ENCODE results near the gene EBLN1.

EBLN1 gene

DNA sequence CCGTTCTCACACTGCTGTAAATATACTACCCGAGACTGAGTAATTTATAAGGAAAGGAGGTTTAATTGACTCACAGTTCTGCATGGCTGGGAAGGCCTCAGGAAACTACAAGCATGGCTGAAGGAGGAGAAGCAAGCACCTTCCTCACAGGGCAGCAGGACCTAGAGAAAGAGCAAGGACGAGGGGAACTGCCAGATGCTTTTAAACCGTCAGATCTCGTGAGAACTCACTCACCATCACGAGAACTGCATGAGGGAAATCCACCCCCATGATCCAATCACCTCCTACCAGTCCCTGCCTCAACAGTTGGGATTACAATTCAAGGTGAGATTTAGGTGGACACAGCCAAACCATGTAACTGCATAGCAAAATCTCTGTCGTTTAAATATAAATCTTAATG lies at the start of gene EBLN1:
EBLN1 (minus strand) TSS at position 174 of the 400 bp plus-strand sequence. CDS start 8,032 bp downstream, outside the sequence.
- DNase-seq: peak; percentile 52

DNA sequence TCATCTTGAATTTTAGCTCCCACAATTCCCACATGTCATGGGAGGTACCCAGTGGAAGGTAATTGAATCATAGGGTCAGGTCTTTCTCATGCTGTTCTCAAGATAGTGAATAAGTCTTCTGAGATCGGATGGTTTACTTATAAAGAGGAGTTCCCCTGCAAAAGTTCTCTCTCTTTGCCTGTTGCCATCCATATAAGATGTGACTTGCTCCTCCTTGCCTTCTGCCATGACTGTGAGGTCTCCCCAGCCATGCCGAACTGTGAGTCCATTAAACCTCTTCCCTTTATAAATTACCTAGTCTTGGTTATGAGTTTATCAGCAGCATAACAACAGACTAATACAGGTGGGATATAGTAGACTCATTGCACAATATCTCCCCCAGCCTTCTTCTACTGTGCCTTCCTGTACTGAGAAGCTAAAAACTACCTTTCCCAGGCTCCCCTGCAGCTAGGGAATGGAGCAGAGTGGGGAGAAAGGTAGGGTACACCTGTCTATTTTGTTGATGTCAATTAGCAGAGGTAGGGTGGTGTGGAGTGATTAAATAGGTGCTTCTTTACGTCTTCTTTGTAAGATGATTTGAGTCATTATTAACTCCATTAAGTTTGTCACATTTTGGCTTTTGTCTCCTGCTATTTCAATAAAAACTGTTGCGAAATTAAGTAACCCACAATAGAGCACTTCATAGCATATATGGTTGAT lies 48.2 kb upstream of the EBLN1 start:
- DNase-seq: no peak

DNA sequence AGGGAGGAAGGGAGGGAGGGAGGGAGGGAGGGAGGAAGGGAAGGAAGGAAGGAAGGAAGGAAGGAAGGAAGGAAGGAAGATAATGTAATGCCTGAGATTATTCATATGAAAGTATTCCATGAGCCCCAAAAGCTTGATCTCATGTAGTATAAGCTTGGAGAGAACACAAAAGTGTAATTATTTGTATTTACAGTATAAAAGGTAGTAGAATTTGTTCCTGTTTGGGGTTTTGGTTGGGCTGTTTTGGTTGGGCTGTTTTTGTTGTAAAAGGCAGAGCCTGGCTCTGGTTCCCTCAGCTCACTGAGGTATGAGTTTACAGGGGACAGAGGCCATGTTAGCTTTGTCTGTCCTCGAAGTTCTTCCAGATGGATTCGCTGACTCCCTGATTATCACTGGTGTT lies 45.3 kb upstream of the EBLN1 start:
- no peak for DNase-seq

DNA sequence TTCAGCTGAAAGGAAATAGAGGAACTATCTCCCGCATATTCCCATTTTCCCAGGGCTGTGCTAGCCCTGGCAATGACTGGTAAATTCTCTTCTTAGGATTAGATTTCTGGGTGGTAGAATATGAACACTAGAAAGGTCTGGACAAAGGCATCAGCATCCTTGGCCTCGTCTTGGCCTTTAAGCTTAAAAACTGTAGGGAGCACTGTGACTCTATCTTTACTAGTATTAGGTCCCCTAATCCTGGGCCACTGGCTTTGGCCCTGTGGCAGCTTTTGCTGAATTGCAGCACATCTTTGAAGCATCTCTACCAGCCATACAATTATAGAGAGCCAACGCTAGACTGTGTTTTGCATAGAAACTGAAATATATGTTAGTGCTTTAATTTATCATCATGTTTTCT lies 41.5 kb upstream of the EBLN1 start:
- DNase-seq: peak; percentile 47

DNA sequence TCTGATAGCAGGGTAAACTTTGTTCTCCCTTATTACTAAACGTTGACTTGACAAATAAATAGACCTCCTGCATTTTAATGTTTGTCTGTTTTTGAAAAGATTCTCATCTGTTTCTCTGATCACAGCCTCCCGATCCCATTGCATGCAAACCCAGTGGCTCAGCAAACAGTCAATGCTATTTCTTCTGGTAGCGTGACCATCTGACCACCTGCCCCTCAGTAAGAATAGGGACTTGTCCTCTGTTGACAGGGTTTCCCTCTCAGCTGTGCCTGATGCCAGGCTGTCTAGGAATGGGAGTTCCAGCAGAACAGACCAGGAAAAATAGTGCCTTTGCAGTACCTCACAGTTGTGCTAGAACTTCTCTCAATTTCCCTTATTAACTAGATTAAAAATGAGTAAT lies 40.7 kb upstream of the EBLN1 start:
- DNase-seq: no peak

DNA sequence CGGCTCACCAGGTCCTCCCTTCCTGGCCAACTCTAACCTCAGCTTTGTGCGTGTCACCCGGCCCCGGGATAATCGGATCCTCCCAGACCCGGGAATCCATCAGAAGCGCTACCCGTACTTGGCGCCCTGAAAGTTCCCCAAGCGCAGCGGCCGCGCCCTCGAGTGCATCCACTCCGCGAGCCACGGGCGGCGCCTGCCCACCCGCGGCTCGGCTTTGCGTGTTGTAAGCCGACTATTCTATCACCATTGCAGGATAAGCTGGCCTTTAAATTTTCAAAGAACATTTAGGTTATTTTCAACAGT lies 35.7 kb upstream of the EBLN1 start:
- no peak for DNase-seq

DNA sequence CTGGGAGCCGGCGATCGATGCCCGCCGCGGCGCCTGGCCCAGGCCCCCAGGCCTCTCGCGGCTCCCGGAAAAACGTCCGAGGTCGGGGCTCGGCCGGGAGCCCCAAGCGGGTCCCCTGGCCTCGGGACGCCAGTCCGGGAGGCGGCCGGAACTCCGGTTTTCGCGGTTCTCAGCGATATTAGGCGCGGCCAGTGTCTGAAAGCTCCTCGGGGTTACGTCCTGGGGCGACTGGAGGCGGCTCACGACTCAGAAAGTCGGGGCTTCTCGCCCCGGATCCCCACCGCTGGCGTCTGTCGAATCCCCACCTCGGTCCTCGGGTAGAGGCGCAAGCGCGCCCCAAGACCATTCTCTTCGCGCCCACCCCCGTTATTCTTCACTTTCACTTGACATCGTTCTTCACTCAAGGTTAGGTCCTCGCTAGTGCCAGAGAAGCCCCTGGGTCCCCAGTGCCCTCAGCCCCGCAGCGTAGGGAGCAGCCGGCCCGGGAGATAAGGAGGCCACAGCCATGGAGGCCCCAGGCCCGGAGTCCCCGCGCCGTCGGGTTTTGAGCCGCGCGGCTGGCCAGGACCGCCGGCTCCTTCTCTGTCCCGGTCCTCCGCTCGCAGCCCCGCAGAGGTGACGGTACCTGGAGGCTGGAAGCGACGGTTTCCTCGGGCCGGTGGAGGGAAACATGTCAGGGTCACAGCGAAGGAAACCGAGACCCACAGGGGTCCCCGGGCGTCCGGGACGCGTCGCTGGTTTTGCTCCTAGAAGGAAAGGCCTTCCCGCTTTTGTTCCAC lies 35.2 kb upstream of the EBLN1 start:
- no peak for DNase-seq

DNA sequence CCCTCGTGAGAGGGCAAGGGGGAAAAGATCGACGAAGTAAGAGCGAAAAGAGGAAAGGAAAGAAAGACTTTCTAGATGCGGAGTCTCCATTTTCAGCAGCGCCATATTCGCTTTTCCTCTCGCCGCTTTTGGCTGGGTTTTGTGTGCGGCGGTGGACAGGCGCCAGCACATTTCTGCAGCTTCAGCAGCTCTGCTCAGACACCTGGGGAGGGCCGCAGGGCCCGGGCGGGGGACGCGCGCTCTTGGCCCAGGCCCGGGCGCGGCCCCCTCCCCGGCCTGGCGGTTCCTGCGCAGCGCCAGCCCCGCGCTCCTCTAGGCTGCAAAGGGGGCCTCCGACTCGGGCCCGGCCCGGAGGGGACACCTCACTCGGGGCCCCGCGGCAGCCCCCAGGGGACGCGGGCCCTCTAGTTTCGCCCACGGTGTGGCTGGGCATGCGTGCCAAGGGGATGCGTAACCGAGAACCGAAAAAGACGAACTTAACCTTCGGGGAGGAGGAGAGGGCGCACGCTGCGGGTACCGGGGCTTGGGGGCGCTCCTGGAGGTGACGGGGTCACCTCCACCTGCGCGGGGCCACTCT lies 34.5 kb upstream of the EBLN1 start:
- no peak for DNase-seq

DNA sequence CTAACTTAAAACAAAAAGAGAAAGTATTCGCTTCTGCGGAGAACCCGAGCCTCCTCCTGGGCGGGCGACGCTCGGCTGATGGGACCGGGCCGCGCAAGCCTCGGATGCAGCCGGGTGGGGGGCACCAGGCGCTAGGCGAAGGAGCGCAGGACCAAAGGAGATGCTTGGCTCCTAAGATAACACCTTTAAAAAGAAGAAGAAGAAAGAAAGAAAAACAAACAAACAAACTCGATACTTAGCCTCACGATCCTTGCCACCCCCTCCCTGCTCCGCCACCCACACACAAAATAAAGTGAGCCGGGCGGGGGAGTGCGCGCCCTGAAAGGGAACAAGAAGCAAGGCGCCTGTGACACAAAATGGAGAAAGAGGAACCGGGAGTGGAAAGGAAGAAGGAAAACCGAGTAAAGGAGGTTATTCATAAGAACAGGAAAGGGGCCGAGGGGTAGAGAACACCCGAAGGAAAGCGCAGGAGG lies 34.0 kb upstream of the EBLN1 start:
- DNase-seq: peak; percentile 80

DNA sequence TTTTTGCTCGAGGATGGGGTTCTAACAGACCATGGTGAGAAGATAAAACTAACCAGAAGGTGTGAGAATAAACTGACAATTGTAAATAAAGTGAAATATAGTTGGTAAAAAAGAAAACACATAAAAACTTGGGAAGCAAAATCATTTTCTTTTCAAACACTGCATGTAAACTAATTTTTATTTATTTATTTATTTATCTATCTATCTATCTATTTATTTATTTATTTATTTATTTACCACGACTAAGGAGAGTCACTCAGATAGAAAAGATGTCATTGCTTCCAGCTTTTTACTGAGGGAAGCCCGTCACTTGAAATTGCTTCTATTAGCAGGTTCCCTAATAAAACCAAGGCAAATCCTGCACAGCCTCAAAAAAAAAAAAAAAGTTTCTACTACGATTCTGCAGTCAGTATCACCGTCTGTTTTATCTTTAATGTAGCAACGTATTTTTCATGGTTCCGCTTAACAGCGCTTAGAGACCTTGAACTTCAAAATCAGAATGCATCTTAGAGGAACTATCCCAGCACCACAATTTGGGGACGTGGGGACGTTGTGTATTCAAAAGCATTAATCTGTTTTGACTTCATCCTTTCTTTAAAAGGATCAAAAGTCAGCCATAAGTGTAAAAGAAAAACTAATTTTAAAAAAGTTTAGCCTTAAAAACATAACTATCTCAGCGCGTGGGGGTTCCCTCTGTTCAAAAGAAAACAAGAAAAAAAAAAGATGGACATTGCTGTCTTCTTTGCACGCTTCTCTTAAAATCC lies 33.3 kb upstream of the EBLN1 start:
- peak; percentile 47 for DNase-seq

DNA sequence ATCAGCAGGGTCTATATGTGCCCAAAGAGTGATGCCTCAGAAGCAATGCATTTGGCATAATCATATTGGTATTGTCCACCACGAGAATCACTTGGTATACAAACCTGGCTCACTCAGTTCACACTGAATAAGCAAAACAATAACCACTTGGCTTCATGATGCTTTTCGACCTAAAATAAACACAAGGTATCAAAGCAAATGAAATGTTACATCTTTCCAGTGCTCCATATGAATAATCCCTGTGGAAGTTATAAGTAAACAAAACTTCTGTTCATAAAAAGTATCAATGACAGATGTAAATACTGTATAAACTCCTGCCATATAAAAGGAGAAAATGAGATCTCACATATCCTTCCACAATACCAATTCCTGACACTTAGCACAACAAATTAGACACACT lies 29.8 kb upstream of the EBLN1 start:
- DNase-seq: no peak

DNA sequence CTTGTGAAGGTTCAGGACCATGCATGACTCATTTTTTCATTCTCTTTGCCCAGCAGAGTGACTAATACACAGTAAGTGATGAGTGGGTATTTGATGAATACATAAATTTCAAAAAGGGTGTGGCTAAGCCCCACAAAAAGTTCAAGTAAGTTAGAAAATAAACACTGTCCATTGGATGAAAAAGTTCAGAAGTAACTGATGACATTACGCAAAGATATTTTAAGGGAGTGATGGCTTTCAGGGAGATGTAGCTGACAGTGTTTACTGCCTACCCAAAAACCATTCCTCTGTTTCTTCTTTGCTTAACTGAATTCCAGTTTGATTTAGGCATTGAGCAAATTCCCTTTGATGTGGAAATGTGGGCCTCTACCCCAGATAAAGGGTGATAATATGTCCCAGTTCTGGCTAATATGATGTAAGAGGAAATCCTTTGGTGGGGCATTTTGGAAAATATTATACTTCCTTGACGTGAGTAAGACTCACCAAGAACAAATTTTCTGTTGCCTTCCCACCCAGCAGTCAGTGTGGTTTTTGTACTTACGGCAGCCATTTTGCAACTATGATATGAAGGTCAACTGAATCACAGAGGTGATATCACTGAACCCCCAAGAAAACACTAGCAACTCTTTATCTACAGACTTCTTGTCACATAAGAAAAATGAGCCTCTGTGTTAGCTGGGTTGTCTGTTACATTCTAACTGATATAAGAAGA lies 29.0 kb upstream of the EBLN1 start:
- DNase-seq: peak; percentile 24

DNA sequence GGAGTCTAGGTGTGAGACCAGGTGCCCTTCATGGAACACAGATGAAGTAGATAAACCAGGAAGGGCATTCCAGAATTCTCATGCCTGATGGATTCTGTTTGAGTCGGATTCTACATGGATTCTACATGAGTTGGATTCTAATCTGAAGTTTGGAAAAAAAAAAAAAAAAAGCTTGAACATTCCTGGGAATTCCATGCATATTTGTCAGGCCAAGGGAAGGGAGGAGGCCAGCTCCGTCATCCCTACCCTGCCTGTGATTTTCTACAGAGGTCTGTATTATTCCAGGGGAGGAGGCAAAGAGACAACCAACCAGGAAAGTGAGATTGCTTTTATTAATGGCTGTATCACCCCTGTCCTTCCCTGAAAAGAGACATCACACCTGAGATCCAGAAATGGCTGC lies 27.8 kb upstream of the EBLN1 start:
- DNase-seq: no peak

DNA sequence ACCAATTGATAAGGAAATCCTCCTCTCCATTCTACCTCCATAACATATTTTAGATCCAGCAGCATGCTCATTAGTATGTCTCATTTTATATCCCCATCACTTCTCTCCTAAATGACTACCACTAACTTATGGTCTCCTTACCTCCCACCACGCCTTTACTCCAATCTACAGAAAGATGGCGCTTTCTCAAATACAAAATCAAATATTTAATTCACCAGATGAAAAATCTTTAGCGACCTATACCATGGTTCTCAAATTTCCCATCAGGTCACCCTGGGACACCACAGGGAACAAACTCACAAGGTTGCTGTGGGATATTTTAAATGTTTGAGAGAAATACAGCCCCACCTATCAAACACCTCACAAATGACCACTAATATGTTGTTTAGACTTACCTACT lies 27.0 kb upstream of the EBLN1 start:
- peak; percentile 34 for DNase-seq

DNA sequence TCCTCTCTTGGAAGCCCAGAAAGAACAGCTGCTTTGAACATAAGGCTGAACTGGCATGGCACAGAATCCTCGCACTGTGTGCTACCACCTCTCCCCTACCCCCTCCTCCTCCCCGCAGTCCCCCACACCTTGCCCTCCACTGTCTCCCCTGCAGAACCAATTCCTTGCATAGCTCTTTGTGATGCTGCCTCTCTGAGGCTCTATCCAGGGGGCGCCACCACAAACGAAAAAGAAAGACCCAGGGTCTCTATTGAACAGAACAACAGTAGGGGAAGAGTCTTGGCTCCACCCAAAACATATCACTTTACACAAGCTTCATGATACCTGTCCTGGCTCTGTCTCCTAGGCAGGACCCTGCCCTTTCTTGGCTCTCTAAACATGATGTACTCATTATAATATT lies 26.2 kb upstream of the EBLN1 start:
- DNase-seq: peak; percentile 17

DNA sequence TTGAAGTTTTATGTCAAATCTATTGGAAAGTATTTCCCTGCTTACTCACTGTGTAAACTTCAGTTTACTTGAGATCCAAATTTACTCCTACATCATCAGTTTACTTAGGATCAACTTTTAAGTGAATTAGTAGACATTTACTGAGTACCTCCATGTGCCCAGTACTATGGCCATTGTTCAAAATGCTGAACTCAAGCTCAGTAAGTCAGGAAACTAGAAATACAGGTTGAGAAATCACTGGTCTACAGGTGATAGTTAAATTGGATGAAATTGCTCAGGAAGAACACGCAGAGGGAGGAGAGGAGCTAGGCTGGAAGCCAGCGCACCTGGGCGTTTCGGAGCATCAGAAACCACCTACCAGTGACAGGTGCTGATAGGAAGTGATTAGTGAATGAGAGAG lies 25.5 kb upstream of the EBLN1 start:
- no peak for DNase-seq

DNA sequence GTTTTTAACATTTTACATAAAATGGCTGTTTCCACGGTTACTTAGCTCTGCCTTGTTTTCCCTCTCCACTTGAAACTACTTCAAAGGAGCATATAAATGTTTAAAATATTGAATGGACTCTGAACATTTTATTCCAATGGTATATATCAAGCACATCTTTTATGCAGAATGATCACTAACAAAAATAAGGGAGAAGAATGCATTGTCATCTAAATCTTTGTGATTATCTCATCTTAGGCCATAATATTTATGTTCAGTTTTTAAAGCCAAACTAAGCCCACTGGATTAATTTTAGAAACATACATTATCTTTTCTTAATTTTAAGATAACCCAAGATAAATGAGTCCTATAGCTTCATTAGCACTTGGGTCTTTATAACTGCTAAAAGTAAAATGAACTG lies 13.4 kb upstream of the EBLN1 start:
- DNase-seq: no peak

DNA sequence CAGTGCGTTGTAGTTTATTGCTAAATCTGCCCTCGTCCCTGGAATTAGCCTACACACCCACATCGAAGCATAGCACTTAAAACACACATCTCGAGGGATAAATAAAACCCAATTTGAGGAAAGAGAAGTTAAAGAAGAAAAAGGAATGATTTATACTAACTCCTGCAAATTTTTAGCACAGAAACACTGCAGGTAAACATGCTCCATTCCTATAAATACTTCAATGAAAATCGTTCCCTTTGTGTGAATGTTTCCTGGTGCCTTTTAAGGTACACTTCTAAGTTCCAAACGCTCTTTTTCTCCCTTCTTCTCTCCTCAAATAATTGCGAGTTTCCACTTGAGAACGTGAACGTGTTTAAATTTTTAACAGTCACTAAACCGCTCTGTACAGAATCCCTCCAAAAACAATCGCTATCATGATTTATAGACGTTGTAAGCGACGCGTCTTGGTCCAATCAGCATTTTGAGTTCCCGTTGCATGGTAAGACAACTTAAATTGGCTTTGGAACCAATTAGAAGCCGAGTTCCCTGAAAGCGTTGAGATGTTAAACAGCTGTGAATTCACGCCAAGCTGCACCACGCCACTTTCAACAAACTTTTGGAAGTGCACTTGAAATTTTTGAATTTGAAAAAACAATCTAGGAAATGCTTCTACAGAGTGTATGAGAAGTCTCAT lies 12.5 kb upstream of the EBLN1 start:
- DNase-seq: peak; percentile 89

DNA sequence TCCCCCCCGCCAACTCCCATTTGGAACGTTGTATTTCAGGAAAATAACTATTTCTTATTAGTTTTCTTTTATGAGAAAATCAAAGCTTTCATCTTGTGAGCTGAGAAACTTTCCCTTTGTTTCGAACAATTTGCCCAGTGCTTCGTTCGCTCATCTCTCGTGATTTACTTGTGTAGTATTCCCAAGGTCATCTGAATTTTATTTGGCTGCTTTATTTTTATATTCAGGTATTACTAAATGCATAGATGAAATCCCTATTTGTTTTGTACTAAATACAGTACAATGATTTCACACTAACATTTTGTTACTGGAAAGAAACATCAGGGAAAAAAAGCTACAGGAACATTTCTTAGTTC lies 12.0 kb upstream of the EBLN1 start:
- DNase-seq: peak; percentile 64

DNA sequence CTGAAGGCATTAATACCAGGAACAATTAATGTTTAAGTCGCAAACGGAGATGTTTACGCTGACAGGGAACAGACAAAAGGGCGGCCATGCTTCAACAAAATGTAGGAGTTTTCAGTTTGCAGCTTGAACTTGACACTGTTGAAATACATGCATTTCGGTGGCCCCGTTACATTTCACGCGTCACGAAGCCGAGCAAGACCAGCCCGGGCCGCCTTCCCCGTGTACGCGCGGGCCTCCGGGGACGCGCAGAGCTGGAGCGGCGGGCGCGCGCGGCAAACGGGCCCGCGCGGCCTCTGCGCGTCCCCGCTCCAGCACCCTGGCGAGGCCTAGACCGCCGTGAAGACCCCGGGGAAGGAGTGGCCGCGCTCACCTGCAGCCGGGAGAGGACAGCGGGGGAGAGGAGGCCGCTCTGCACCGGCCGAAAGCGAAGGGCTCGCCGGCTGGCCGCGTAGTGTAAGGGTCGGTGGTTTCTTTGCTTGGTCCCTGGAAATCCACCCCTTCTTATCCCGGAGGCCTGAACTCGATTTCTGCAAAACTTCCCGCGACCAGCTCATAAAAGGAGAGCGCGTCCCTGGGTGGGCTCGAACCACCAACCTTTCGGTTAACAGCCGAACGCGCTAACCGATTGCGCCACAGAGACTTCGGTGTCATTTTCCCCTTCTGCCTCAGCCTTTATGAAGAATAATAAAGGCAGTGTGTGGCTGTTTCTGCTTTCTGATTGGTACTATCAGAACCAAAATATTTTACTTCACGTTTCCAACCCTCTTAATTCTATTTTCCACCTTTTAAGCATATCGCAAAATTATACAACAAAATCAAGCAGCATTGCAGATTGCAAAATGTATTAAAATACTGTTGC lies 11.4 kb upstream of the EBLN1 start:
- DNase-seq: peak; percentile 97

Data from OCI-M1 (cell line).